Inferior parietal cortex (tissue), 1 donor: ENCODE results near the gene GRID1.

Experiments
- DNase-seq: peaks from one replicate; pipeline ENCODE4 v3.0.0-alpha.2; 2016; ENCODE audit errors: extremely low spot score

Gene GRID1

DNA sequence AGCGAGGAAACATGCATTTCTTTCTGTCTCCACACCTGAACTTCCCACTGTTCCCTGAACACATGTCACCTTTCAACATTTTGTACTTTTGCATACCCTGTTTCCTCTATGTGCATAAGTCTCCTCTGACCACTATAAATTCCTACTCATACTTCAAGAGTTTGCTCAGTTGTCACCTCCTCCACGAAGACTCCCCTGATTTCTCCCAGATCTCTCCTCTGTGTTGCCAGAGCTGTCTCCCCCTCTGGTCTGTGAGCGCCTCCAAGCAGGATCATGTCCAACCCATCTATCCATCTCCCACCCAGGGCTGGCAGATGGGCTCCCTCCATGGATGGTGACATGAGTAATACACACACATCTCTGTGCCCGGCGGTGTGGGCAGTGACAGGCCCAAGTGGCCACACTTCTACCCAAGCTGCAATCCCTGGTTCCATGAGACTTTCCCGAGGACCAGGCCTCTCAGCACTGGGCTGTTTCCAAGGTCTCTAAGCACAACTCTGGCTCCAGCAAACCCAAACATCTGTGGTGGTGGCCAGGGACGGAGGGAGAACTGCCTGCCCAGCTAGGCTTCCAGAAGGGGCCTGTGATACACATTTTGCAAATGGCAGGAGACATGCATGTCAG lies 135.9 kb downstream of the GRID1 start:
- DNase-seq, result no peak

DNA sequence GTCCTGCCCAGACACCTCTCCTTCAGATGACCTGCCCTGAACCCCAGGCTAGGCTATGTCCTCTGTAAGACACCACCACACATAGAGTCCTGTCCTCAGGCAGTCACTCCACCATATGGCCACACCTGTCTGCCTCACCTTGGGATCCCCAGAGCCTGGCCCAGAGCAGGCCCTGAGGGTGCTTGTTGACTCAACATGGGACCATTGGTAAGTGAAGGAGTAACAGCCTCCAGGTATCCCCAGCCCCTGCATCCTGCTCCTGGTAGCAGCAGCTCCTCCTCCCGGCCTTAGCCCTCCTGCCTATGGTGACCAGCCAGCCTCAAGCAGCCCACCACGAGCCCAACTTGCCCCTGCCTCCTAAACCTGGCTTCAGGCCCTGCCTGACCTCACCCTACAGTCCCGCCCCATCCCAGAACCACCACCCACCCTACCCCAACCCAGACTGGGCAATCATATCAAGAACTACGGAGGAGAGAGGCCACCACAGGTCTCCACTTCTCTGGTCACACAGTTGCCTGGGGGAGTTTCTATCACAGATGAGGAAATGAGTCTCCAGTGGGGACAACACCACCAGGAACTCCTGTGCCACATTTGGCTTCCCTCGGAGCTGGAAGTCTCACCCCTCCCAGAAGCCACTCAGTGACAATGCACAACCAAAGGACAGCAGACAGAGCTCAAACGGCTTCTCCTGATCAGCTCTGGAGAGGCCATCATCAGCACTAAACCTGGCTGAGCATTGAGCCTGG lies 136.6 kb downstream of the GRID1 start:
- no peak for DNase-seq

DNA sequence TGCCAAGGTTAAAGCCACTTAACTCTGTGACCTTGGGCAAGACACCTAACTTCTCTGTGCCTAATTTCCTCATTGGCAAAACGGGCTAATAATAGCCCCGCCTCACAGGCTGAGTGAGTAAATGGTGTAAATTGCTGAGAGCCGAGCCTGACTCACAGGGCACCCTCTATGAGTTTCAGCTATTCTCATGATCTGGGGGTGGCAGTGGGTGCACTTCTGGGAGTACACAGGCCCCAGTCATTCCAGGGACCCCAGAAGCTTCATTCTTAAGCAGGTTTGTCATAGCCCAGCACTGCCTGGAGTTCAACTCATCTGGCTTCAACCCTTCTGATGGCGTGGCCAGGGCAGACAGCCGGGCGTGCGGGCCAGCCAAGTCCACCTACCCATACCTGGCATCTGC lies 137.2 kb downstream of the GRID1 start:
- DNase-seq, result no peak

DNA sequence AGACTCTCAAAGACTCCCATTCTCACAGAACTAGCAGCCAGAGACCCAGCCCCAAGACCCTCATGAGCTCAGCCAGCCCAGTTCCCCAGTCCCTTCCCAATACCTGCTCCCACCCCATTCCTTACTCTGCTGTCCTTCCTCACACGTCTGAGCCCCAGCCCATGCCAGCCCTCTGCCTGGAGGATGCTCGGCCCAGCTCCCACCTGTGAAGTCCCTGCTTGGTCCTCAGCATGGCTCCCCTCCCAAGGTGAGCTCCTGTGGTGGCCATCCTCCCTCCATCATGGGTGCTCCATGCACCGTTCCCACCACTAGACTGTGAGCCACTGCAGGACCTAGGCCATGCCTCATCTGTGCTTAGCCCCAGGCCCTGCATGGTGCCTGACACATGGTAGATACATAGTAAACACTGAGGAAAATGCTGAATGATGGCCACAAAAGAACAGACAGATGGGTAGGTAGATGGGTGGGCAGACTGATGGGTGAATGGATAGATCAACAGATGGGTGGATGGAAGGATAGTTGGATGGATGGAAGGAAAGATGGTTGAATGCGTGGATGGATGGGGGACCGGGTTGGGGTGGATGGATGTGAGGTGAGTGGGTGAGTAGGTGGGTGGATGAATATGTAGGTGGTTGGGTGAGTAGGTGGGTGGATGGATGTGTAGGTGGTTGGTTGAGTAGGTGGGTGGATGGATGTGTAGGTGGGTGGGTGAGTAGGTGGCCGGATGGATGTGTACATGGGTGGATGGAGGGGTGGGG lies 138.9 kb downstream of the GRID1 start:
- no peak for DNase-seq

DNA sequence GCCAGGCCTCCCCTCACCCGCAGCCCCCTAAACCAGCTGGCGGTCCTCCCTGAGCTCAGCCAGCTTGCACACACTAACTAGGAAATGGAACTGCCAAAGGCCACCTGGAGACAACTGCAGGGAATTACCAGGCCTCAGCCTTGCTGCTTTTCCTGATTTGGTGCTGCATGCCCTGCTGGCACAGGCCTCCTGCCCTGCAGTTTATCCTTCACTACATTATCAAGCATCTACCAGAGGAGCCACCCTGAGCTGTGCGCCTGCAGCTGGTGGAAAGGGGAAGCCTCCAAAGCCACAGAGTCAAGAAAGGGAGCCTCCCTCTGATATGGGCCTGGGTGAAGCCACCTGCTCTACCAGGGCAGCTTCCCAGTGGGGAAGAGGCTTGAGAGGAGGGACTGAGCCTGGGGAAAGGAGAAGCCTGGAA lies 139.8 kb downstream of the GRID1 start:
- no peak for DNase-seq

DNA sequence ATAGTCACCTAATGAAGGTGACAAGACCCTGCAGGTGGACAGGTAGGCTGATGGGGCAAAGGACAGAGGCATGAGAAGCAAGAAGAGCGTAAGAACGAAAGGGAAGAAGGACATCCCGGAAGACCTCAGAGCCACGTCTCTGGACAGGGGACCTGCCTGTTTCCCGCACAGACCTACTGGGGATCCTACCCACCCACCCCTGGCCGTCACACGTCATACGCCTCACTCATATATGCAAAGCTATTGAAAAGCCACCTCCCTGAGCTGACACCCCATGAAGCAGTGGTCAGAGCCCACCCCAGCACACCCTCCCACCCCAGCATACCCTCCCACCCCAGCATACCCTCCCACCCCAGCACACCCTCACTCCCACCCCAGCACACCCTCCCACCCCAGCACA lies 140.6 kb downstream of the GRID1 start:
- DNase-seq, result no peak

DNA sequence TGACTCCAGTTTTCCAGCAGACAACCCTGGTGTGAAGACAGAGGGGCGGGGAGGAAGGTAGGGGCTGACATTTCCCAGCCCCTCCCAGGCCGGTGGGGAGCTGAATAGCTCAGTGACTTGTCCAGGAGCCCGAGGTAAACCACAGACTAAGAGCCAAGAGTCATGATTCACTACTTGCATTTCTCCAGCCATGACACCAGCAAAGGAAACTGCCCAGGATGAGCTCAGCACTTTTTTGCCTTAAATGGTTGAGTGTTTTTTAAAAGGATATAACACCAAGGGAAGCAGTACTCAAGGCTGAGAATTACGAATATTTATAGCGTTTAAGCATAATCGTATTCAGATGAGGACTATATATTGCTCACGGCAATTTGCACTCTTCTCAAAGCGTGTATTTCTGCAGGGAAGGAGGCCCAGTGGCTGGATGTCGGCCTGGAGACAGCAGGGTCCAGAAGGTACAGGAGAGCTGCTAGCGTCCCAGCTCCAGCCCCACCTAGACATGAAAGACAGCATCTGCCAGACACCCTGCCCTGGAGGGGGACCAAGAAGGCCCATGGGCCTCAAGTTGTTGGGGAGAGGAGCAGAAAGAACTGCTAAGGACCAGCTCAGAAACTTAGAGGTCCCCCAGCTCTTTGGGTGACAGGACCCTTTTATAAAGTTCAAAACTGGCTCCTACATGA lies 141.4 kb downstream of the GRID1 start:
- peak; percentile 51 for DNase-seq

DNA sequence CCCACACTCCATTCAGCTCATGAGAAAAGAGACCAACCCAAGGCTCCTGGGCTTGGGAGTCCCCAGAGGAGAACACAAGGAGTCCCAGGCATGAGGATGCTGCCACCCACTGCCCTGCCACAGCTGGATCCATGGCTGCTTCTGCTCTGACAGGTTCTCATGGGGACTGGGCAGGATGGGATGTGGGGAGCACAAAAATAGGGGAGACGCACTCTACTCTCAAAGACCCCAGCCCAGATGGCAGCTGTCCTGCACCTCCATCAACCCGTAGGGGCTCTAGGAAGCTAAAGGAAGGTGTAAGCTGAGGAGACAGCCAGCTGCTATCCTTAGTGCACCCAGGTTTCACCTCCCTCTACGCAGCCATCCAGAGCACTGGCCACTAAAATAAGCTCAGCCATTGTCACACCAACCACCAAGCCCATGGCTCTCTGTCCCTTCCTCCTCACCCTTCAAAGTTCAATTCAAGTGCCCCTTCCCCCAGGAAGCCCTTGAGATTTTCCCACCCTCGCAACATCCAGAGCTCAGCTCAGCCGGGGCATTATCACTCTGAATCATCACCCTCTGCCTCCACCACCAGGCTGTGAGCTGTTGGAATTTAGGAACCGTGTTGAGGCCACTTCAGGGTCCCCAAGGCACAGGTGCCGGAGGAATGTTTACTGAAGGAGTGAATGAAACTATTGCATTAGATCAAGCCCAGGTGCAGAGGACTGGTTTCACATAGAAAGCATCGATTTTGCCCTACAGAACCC lies 142.1 kb downstream of the GRID1 start:
- no peak for DNase-seq

DNA sequence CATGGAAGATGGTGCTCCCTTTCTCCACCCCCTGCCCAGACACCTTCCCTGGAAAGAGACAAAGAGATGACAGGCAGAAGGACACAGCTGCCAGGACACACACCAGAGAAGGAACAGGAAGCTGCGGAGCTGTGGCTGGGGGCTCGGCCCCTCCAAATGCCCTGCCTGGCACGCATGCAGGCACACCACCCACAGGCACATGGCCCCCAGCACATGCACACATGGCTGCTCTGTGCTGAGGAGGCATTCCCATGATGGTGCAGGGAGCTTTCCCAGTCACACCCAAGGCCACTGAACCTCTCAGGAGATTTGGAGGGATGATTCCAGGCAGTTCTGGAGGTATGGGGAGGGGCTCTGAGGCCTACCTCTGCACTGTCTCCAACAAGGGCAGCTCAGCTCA lies 143.3 kb downstream of the GRID1 start:
- DNase-seq, result no peak

DNA sequence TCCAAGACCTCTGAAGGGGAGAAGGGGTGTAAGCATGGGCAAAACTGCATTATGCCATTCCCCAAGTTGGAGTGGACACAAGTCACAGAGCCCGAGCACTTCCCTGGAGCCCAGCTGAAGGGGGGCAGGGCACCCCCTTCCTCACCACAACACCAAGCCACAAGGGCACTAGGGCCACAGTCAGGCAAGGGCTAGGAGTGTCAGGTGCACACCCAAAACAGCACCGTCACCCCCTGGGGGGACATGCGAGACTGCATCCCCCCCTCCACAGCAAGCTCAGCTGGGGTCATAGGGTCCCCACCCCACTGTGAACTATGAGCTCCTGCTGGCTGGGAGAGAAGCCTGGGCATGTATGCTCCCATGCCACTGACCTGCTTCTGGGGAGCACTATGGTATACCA lies 143.9 kb downstream of the GRID1 start:
- DNase-seq, result no peak

DNA sequence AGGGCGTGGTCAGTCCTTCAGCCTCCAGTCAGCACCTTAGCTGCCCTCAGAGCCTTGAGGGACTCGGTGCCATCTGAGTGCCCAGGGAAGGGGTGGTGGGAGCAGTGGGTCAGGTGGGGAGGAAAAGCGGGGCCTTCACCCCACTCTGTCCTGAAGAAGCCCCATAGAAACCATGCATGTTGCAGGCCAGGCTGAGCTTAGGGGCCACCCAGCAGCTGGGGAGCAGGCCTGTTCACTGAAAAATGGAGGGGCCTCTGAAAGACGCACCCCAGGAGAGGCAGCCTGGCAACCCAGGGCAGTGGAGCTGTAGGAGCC lies 144.3 kb downstream of the GRID1 start:
- no peak for DNase-seq

DNA sequence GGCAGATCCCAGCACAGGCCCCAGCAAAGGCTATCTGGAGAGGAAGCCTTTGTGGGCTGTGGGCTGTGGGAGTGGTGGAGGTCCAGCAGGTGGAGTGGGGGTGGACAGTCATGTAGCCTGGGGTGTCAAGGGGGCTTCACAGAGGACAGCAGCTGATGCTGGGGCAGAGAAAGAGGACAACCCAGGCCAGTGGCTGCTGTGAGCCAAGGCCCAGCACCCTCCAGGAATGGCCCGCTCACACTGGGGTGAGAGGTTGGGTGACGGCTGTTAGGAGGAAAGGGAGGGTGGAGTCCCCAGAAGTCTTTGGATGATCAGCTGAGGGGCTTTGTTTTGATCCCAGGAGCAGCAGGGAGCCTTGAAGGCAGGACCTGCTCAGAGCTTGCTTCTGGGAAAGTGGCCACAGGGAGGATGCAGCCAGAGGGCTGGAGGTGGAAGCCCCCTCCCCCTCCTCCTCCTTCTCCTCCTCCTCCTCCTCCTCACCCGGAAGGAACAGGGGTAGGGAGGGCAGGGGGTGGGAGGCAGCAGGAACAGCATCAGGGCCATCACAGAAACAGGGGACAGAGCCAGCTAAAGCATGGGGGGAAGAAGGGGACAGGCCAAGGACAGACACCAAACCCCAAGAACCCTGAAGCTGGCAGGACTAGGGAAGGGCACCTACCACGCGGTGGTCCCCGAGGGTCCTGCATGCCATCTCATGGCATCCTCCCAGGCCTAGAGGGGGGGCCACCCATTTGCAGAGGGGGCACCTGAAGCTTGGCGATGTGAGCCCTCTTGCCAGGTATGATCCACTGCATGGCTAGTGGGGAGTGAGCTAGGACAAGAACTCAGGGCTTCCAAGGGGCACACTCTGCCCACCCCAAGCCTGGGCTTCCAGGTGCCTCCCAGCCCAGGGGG lies 144.9 kb downstream of the GRID1 start:
- DNase-seq, result no peak

DNA sequence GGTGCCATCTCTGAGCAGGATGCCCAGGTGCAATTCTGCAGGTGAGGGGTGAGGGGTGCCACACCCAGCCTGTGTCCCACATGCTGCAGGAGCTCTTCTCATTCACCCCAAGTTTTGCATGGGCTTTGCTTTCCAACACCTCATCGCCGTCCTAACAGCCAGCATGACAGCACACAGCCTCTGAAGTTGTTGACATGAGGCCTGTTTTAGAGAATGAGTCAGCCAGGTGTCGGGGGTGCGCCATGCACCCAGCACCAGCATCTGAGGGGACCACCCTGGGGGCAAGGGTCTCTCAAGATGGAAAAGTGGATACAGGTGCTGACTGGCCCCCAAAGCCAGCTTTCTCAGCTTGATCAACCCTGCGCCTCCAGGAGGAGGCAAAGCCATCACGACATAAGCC lies 146.0 kb downstream of the GRID1 start:
- no peak for DNase-seq

DNA sequence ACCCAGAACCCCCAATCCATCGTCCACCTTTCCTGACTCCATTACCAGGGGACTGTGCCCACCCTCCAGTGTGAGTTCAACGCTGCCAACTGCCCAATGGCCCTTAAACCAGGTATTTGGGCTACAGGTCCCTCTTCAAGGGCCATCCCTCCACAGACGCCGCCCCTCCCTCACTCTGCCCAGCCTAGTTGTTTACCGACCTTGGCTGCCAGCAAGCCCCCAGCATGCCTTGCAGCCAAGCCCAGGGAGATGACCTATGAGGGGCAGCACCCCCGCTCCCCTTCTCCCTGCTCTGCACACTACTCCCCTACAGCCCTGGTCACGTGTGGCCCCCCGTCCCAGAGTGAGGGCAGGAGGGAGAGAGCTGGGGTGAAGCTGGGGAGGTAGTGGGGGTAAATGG lies 147.3 kb downstream of the GRID1 start:
- no peak for DNase-seq

DNA sequence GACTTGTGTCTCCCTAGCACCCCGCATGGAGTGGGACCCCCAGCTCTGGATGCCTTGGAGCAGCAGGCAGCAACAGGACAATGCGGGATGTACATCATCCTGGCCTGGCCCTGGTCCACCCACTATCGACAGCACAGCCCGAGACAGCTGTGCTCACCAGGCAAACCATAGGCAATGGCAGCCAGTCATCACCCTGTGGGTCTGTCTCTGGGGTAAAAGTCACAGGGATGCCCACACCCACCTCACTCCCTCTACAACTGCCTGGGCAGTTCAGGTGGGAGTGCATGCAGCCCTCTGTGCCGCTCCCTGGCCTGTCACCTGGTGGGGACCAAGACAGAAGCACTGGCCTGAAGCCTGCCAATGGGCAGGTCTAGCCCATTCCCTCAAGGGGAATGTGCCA lies 147.8 kb downstream of the GRID1 start:
- DNase-seq, result no peak

DNA sequence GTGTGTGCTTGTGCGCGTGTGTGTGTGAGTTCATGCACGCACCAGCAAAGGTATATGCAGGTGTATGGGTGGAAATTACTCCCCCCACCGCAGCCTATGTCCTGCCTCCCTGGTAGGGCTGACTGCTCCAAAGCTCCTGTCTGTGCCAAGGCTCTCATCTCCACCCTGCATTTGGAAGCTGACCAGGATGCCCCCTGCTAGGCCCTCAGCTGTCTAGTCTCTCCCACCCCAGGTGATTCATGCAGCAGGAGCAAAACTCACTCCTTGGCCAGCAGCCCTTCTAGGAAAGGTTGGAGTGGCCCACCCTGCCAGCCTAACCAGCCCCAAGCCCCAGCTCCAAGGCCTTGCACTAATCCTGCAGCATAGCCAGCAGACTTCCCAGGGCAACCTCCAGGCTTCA lies 148.4 kb downstream of the GRID1 start:
- DNase-seq, result no peak

DNA sequence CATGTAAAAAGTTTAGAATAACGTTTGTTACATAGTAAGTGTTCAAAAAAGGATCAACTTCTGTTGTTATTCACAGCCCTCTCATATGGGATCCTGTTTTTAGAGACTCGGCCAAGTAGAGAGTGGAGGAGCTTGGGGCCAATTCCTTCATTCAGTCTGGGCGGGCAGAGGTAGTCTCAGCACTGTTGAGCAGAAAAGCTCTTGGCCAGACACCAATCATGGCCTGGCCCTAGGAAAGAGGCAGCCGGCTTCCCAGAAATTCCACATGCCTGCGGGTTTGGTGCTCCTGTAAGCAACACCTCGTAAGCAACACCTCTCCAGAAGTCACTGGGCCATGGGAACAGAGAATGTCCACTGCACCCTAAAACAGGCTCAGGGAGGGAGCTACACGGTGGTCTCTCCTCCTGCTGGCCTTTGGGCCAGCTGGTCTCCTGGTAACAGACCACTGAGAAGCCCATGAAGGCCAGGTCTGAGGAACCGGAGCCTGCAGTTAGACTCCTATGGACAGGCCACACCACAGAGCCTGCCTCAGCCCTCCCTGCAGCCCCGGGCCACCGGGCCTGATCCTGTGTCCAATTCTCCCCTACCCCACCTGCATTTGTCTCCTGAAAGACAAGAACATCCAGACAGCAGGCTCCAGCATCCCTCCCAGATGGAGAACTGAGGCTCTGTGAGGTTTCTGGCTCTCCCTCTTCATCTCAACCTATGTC lies 149.1 kb downstream of the GRID1 start:
- DNase-seq, result no peak

DNA sequence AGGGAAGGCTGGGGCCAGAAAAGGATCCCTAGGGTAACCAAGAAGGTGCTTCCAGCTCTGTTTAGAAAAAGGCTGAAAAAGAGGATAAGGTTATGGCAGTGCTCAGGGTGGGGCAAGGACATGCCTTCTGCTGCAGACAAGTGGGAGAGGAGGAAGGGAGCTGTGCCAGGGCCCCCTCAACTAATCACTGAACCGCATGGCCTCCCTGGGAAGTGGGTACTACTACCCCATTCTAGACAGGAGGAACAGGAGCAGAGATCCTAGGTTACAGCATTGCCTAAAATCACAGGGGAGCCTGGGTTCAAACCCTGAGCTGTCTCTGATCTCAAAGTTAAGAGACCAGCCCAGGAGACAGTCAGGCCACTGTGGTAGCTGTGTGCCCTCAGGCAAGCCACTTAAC lies 149.7 kb downstream of the GRID1 start:
- no peak for DNase-seq

DNA sequence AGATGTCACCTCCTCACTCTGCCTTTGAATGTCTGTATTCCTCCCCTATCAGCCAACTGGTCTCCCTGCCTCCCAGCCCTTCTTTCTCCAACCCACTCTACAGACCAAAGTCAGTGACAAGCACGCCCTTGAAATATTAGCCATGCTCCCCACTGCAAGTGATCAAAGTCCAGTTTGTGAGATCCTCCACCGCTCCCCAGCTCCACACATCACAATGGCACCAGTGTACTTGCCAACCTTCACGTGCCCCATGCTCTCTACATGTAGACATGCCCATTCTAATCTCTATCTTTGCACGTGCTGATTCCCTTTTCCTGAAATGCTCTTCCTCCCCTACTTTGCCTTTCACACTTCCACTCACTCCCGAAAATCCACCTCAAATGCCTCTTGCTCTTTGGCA lies 150.9 kb downstream of the GRID1 start:
- DNase-seq, result no peak

DNA sequence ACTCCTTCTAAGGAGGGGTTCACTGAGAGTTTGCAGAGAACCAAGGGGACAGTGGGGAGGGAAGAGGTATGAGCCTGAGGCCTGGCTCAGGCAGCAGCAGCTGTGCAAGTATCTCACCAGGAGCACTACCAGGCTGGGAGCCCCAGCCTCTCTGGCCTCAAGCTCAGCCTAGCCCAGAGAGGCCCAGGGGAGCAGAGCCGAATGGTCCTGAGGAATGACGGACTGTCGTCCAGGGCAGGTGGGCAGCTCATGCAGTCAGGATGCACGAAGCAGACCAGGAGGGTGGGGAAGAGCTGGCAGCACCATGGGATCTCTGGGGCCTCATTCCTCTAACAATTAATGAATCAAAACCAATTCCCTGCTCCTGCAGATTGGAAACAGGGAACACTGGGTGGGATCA lies 151.5 kb downstream of the GRID1 start:
- DNase-seq, result no peak
